Raji (cell line): ENCODE measurements around the gene MCU.

Source experiments
- POLR2A ChIP-seq: IDR thresholded peaks from 2 replicates; pipeline ENCODE4 v1.6.1; 2011; ENCODE audit warnings: low read depth, low read length, control low read depth; ENCODE audit not compliant: insufficient read depth

Gene MCU

GRCh38 chr10:72801263-72801868, 109.4 kb downstream of the MCU start:
- TF ChIP-seq POLR2A = no peak

- no peak for TF ChIP-seq POLR2A
Measured at GRCh38 chr10:72802332-72802731, 110.4 kb downstream of the MCU start.

- no peak for TF ChIP-seq POLR2A
Measured at GRCh38 chr10:72802763-72803505, 111.0 kb downstream of the MCU start.

- TF ChIP-seq POLR2A = no peak
Measured at GRCh38 chr10:72808001-72808400, 116.1 kb downstream of the MCU start.

- TF ChIP-seq POLR2A = no peak
Measured at GRCh38 chr10:72809006-72809405, 117.1 kb downstream of the MCU start.

GRCh38 chr10:72810976-72811375, 119.0 kb downstream of the MCU start:
- no peak for TF ChIP-seq POLR2A

GRCh38 chr10:72812415-72812752, 120.4 kb downstream of the MCU start:
- TF ChIP-seq POLR2A = no peak

- TF ChIP-seq POLR2A = no peak
Measured at GRCh38 chr10:72812753-72813430, 120.9 kb downstream of the MCU start.

- no peak for TF ChIP-seq POLR2A
Measured at GRCh38 chr10:72814099-72814790, 122.3 kb downstream of the MCU start.

GRCh38 chr10:72816565-72816964, 124.6 kb downstream of the MCU start:
- TF ChIP-seq POLR2A = no peak

- TF ChIP-seq POLR2A = no peak
Measured at GRCh38 chr10:72818076-72818475, 126.1 kb downstream of the MCU start.

GRCh38 chr10:72819053-72819452, 127.1 kb downstream of the MCU start:
- no peak for TF ChIP-seq POLR2A

- no peak for TF ChIP-seq POLR2A
Measured at GRCh38 chr10:72821606-72822005, 129.7 kb downstream of the MCU start.

GRCh38 chr10:72822342-72822986, 130.5 kb downstream of the MCU start:
- no peak for TF ChIP-seq POLR2A

- TF ChIP-seq POLR2A = no peak
Measured at GRCh38 chr10:72825163-72825562, 133.2 kb downstream of the MCU start.
